HG02759 (cell line): ENCODE data around the gene TEX54.

Experiments used
- ATAC-seq: cut with Tn5 transposase; IDR thresholded peaks from one replicate; pipeline ENCODE4 v1.9.1; 2021; ENCODE audit warnings: mild to moderate bottlenecking, moderate library complexity; ENCODE audit not compliant: unreplicated experiment

Gene TEX54

DNA sequence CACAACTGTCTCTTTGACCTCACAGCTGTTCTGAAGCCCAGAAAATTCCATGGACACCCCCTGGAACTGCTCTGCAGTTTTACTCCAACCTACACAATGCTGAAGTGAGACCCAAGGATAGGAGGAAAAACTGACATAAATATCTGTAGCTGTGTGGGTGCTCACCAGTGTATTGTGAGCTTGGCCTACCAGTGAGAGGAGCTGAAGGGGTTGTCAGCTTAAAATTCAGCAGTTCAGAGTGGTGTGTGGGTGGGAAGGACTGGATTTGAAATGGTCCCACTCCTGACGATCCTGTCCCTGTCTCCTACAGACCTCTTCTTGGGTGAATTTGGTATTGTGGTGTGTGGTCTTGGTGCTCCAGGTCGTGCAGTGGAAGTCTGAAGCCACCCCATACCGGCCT lies 43.1 kb downstream of the TEX54 start:
- no peak for ATAC-seq

DNA sequence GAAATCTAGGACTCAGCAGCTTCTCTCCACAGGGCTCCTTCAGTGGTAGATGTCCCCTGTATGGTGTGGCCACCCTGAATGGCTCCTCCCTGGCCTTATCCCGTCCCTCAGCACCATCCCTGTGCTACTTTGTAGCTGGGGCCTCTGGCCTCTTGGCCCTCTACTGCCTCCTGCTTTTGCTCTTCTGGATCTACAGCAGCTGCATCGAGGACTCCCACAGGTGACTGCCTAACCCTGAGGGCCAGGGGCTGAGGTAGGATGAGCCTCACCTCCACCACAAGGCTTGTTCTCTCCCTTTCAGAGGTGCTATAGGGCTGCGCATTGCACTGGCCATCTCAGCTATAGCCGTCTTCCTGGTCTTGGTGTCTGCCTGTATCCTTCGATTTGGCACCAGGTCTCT lies 43.6 kb downstream of the TEX54 start:
- ATAC-seq = no peak

DNA sequence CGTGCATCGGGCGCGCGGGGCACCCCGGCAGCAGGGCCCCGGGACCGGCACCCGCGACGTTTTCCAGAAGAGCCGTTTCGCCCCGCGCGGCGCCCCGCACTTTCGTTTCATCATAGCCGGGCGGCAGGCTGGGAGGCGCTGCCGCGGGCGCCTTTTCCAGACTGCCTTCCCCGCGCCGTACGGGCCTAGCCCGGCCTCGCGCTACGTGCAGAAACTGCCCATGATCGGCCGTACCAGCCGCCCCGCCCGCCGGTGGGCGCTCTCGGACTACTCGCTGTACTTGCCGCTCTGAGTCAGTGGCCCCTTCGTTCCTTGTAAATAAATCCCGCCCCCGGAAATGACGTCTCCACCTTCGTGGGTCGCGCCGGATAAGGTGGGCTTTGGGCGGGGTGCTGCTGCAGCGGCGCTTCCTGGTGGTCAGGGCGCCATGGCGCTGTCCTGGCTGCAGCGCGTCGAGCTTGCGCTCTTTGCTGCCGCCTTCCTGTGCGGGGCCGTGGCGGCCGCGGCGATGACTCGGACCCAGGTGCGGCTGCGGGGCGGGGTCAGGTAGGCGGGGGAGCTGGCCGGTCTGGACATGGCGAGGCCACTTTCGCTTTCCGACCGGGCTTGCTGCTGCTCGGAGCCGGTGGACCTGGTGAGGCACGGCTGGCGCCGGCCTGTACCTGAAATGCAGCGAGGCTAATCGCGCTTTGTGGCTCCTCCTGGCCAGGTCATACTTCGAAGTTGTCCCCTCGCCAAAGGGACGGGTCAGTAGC lies 45.5 kb downstream of the TEX54 start, which contains the start of gene TMEM179B:
Gene TMEM179B (plus strand): TSS at position 398 of the 755 bp plus-strand sequence. CDS start 30 bp downstream, at position 428.
- ATAC-seq = peak; percentile 68

DNA sequence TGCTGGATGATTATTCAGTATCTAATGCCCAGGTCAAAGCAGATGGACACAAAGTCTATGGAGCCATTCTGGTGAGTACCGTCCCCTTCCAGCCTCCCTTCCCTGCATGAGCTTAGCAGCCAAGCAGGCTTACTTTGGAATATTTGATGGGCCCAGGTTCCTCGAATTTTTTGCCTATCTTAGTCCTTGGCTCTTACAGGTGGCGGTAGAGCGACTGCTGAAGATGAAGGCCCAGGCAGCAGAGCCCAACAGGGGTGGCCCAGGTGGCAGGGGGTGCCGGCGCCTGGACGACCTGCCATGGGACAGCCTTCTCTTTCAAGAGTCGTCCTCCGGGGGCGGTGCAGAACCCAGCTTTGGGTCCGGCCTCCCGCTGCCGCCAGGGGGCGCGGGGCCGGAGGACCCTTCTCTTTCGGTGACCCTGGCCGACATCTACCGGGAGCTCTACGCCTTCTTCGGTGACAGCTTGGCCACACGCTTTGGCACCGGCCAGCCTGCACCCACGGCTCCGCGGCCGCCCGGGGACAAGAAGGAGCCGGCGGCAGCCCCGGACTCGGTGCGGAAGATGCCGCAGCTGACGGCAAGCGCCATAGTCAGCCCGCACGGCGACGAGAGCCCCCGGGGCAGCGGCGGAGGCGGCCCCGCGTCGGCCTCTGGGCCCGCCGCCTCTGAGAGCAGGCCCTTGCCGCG lies 46.2 kb downstream of the TEX54 start:
- peak; percentile 66 for ATAC-seq

DNA sequence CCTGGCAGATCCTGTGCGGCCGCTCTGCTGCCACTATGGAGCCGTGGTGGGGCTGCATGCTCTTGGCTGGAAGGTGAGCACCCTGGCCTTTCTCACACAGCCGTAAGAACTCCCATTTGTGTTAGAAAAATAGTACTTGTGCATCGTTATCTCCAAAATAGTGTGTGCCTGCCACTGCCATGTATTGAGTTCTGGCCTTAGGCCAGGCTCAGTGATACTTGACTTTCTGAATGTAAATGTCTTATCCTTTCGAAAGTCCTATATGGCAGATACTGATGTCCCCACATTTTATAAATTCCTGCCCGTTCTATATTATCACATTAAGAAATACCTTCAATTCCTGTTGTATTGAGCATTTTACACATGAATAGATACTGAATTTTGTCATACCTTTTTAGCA lies 49.9 kb downstream of the TEX54 start:
- no peak for ATAC-seq
